HK-2 (cell line): Measurements from ENCODE around the gene PIGK.
"Not testable (repeated sequence)": the region's sequence is repeated elsewhere in the genome, so short reads cannot be mapped to it uniquely, and the experiment has no call there.

ENCODE experiments used
- DNase-seq: peaks from one replicate; pipeline ENCODE4 v3.0.0-alpha.2; 2018; ENCODE audit not compliant: unreplicated experiment

Gene PIGK

GRCh38 chr1:77193951-77194350 lies 25.3 kb downstream of the PIGK start:
- DNase-seq: no peak

GRCh38 chr1:77188770-77189169 lies 30.5 kb downstream of the PIGK start:
- no peak for DNase-seq

GRCh38 chr1:77186907-77187306 lies 32.3 kb downstream of the PIGK start:
- DNase-seq: not testable (repeated sequence)

- DNase-seq: no peak
Measured at GRCh38 chr1:77182083-77182482, 37.1 kb downstream of the PIGK start.

GRCh38 chr1:77179632-77180031 lies 39.6 kb downstream of the PIGK start:
- DNase-seq: no peak

GRCh38 chr1:77175230-77175844 lies 43.9 kb downstream of the PIGK start:
- DNase-seq: no peak

GRCh38 chr1:77170687-77171086 lies 48.5 kb downstream of the PIGK start:
- no peak for DNase-seq

GRCh38 chr1:77168358-77168757 lies 50.9 kb downstream of the PIGK start:
- DNase-seq: no peak

GRCh38 chr1:77164434-77164944 lies 54.7 kb downstream of the PIGK start:
- DNase-seq: no peak

GRCh38 chr1:77159706-77160105 lies 59.5 kb downstream of the PIGK start:
- not testable (repeated sequence) for DNase-seq

GRCh38 chr1:77156214-77156613 lies 63.0 kb downstream of the PIGK start:
- no peak for DNase-seq

GRCh38 chr1:77146270-77146669 lies 73.0 kb downstream of the PIGK start:
- DNase-seq: no peak

- no peak for DNase-seq
Measured at GRCh38 chr1:77143529-77144121, 75.6 kb downstream of the PIGK start.

GRCh38 chr1:77139389-77139788 lies 79.8 kb downstream of the PIGK start:
- DNase-seq: no peak

- DNase-seq: no peak
Measured at GRCh38 chr1:77134359-77134758, 84.9 kb downstream of the PIGK start.

- no peak for DNase-seq
Measured at GRCh38 chr1:77133731-77134358, 85.4 kb downstream of the PIGK start.

- DNase-seq: no peak
Measured at GRCh38 chr1:77126307-77126706, 92.9 kb downstream of the PIGK start.

GRCh38 chr1:77121503-77121902 lies 97.7 kb downstream of the PIGK start:
- no peak for DNase-seq

- no peak for DNase-seq
Measured at GRCh38 chr1:77120950-77121349, 98.3 kb downstream of the PIGK start.

GRCh38 chr1:77118712-77119111 lies 100.5 kb downstream of the PIGK start:
- no peak for DNase-seq

- no peak for DNase-seq
Measured at GRCh38 chr1:77104672-77105071, 114.6 kb downstream of the PIGK start.

GRCh38 chr1:77103486-77103885 lies 115.7 kb downstream of the PIGK start:
- no peak for DNase-seq

- no peak for DNase-seq
Measured at GRCh38 chr1:77100875-77101274, 118.4 kb downstream of the PIGK start.
